Vagina (tissue), 2 donors: ENCODE data around the gene NDUFV1. TPM values are rescaled to one million over a fixed set of nuclear protein-coding genes. Genes with fewer than 3 reads are reported as not detected.

Source experiments
- DNase-seq, 2 donors: peaks; one replicate each; pipeline ENCODE4 v3.0.0-alpha.2; 2017; ENCODE audit errors: extremely low spot score in 2 of 2
- H3K27ac ChIP-seq: fragments of 200-600 bp; sonication (generic); one replicate; pipeline ENCODE4 v1.5.1; 2019
- H3K27me3 ChIP-seq: fragments of 200-600 bp; sonication (generic); one replicate; pipeline ENCODE4 v1.5.1; 2019
- H3K36me3 ChIP-seq, 2 donors: fragments of 200-600 bp; sonication (generic); one replicate each; pipeline ENCODE4 v1.5.1; 2017 to 2019
- H3K4me1 ChIP-seq: fragments of 200-600 bp; sonication (generic); one replicate; pipeline ENCODE4 v1.5.1; 2019
- H3K4me3 ChIP-seq, 2 donors: fragments of 200-600 bp; sonication (generic); 1 replicate in 1 of 2; 2 replicates in 1 of 2; pipeline ENCODE4 v1.5.1; 2016 to 2019
- H3K9me3 ChIP-seq: fragments of 200-600 bp; sonication (generic); one replicate; pipeline ENCODE4 v1.5.1; 2019
- POLR2A ChIP-seq, 2 donors: fragments of 450-650 bp; IDR thresholded peaks; one replicate each; pipeline ENCODE4 v1.6.1; 2017; ENCODE audit warnings: antibody characterized with exemption in 2 of 2, mild to moderate bottlenecking in 2 of 2, moderate library complexity in 2 of 2
- POLR2AphosphoS5 ChIP-seq, 2 donors: sonication (generic); formaldehyde crosslinking; IDR thresholded peaks; one replicate each; pipeline ENCODE4 v1.9.0; 2017; ENCODE audit warnings: antibody characterized with exemption in 2 of 2, mild to moderate bottlenecking in 2 of 2, low read depth in 1 of 2; ENCODE audit not compliant: insufficient read depth in 1 of 2
- intact Hi-C: fragments of 100-400 bp; cut with DNase I; formaldehyde crosslinking; loops from one replicate; pipeline ENCODE4 v1.15.1; 2023
- total RNA-seq: library from RNA; depleted of rRNA; stranded (reverse); fragments of >200 nt; gene quantifications from one replicate; pipeline ENCODE4 v1.2.3, GENCODE V29; 2016
- TF ChIP-seq, protein P1 (sequence below), 3 experiments: fragments of 450-650 bp in 2 of 3; fragments of 200-600 bp in 1 of 3; sonication (generic) in 1 of 3; IDR thresholded peaks; one replicate each; pipeline ENCODE4 v1.5.1; 2017 to 2019; ENCODE audit warnings: antibody characterized with exemption in 3 of 3, mild to moderate bottlenecking in 2 of 3, moderate library complexity in 2 of 3

The NDUFV1 gene
- total RNA-seq, 1 donor from 2014 or later = 254 TPM

DNA sequence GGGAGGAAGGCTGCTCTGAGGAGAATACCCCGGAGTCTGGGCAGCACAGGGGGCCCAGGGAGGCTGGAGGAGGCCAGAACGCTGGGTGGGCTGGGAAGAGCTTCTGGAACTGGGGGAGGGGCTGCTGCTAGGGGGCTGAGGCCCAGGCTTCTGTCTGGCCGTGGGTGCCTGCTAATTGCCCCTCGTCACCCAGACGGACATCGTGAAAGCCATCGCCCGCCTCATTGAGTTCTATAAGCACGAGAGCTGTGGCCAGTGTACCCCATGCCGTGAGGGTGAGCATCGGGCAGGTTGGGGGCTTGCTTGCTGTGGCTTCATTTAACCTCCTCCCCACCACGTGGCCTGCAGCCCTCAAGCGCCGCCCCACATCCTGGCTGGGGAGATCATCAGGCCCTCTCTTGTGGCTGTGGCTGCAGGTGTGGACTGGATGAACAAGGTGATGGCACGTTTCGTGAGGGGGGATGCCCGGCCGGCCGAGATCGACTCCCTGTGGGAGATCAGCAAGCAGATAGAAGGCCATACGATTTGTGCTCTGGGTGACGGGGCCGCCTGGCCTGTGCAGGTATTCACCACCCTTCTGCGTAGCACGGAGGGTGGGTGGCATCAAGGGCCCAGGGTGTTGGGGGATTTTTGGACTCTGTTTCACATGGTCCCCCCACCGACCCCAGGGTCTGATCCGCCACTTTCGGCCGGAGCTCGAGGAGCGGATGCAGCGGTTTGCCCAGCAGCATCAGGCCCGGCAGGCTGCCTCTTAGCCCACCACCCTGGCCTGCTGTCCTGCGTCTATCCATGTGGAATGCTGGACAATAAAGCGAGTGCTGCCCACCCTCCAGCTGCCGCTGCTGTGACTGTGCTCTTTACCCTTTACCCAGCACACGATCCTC lies 5.2 kb downstream of the NDUFV1 start:
- TF ChIP-seq, protein P1, sequence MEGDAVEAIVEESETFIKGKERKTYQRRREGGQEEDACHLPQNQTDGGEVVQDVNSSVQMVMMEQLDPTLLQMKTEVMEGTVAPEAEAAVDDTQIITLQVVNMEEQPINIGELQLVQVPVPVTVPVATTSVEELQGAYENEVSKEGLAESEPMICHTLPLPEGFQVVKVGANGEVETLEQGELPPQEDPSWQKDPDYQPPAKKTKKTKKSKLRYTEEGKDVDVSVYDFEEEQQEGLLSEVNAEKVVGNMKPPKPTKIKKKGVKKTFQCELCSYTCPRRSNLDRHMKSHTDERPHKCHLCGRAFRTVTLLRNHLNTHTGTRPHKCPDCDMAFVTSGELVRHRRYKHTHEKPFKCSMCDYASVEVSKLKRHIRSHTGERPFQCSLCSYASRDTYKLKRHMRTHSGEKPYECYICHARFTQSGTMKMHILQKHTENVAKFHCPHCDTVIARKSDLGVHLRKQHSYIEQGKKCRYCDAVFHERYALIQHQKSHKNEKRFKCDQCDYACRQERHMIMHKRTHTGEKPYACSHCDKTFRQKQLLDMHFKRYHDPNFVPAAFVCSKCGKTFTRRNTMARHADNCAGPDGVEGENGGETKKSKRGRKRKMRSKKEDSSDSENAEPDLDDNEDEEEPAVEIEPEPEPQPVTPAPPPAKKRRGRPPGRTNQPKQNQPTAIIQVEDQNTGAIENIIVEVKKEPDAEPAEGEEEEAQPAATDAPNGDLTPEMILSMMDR (IDR thresholded peaks at IDR 0.05) = no peak
- no peak for TF ChIP-seq POLR2AphosphoS5 (IDR thresholded peaks at IDR 0.05; ENCODE audit: insufficient read depth in 1 of 2, low read depth in 1 of 2)
- no peak for TF ChIP-seq POLR2A (IDR thresholded peaks at IDR 0.05)
- DNase-seq = no peak
- no peaks in the 10 kb centered on the region for H3K27me3 ChIP-seq
- intact Hi-C loops = loop anchor here (10.0 kb wide), 1 partner anchor 207 kb away; the partner anchor contains the start of genes PPP1CA and TBC1D10C
- no peaks in the 10 kb centered on the region for H3K9me3 ChIP-seq
- peaks cover 30% of the 10 kb centered on the region for H3K4me1 ChIP-seq
- H3K36me3 ChIP-seq = peaks cover 0 to 37% of the 10 kb centered on the region in 2 donors
- H3K27ac ChIP-seq = no peak overlapping the region
- no peak overlapping the region for H3K4me3 ChIP-seq

DNA sequence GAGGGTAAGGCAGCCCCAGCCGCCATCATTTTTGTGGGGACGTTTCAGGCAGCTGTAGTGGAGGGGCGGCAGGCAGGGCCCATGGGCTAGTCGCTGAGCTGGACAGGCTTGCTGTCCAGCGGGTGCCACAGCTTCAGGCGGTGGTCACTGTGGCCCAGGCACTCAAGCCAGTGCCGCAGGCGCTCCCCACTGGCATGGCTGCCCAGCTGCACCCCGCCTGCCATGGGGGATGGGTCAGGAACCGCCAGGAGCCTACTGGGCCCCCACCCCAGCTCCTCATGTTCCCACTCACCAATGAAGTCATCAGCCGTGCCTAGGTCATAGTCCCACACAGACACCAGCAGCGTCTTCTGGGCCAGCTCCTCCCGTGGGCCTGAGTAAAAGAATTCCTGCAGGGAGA lies 6.0 kb downstream of the NDUFV1 start:
- Histone ChIP-seq H3K36me3 (peaks cover 0 to 37% of the 10 kb centered on the region in 2 donors), H3K9me3 (no peaks in the 10 kb centered on the region)
- intact Hi-C loops = loop anchor here (10.0 kb wide), 1 partner anchor 208 kb away; the partner anchor contains the start of genes PPP1CA and TBC1D10C

DNA sequence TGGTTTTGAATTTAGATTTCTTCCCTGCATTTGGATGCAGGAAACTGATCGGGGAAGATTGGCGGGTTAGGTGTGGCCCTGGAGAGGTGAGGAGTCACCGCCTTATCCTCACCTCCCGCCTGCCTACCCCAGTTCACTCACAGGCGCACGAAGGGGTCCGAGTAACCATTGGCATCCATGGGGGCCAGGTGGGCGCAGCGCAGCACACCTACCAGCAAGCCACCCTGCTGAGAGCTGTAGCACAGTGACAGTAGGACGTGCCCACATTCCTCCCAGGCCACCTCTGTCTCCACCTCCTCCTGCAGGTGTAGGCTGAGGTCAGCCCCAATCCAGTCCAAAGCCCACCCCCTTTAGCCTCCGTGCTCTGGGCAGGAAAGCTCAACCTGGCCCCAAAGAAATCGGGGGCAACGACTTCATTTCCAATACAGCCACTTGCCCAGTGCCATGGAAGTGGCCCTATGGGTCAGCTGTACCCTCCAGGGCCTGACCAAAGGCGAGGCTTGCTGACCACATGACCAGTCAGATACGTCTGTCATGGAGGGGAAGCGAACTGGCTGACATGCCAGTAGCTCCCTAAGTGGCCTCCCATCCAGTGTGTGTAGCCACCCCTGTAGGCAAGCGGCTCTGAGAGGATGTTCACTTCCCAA lies 6.7 kb downstream of the NDUFV1 start:
- peak overlapping the region; percentile 28 to 48 for H3K4me3 ChIP-seq

More for the DNA sequence above, 6.0 kb downstream of the NDUFV1 start:
- no peak for DNase-seq
- TF ChIP-seq POLR2AphosphoS5 (IDR thresholded peaks at IDR 0.05; ENCODE audit: insufficient read depth in 1 of 2, low read depth in 1 of 2) (no peak), POLR2A (IDR thresholded peaks at IDR 0.05) (no peak)
- TF ChIP-seq, protein P1 (IDR thresholded peaks at IDR 0.05) = no peak
- Histone ChIP-seq H3K27ac (no peak overlapping the region), H3K27me3 (no peaks in the 10 kb centered on the region), H3K4me3 (no peak overlapping the region), H3K4me1 (peaks cover 23% of the 10 kb centered on the region)

GRCh38 chr11:67613960-67614715 lies 7.4 kb downstream of the NDUFV1 start:
- Histone ChIP-seq H3K9me3 (no peaks in the 10 kb centered on the region), H3K36me3 (peaks cover 0 to 34% of the 10 kb centered on the region in 2 donors), H3K4me3 (peak overlapping the region; percentile 28 to 48), H3K27me3 (no peaks in the 10 kb centered on the region), H3K27ac (peak overlapping the region; percentile 58), H3K4me1 (peaks cover 15% of the 10 kb centered on the region)
- TF ChIP-seq POLR2AphosphoS5 (IDR thresholded peaks at IDR 0.05; ENCODE audit: insufficient read depth in 1 of 2, low read depth in 1 of 2) (peak in 1 of 2 donors; percentile 54), POLR2A (IDR thresholded peaks at IDR 0.05) (no peak)
- TF ChIP-seq, protein P1 (IDR thresholded peaks at IDR 0.05) = peak; percentile 34 to 56 (median 52)
- peak in 1 of 2 donors; percentile 94 for DNase-seq
- intact Hi-C loops = loop anchor here (10.0 kb wide), 1 partner anchor 209 kb away; the partner anchor contains the start of genes PPP1CA and TBC1D10C

More for the DNA sequence above, 6.7 kb downstream of the NDUFV1 start:
- Histone ChIP-seq H3K27me3 (no peaks in the 10 kb centered on the region), H3K36me3 (peaks cover 0 to 37% of the 10 kb centered on the region in 2 donors), H3K9me3 (no peaks in the 10 kb centered on the region), H3K4me1 (peaks cover 16% of the 10 kb centered on the region), H3K27ac (no peak overlapping the region)
- DNase-seq = no peak
- intact Hi-C loops = loop anchor here (10.0 kb wide), 1 partner anchor 209 kb away; the partner anchor contains the start of genes PPP1CA and TBC1D10C
- TF ChIP-seq, protein P1 (IDR thresholded peaks at IDR 0.05) = no peak
- TF ChIP-seq POLR2A (IDR thresholded peaks at IDR 0.05) (no peak), POLR2AphosphoS5 (IDR thresholded peaks at IDR 0.05; ENCODE audit: insufficient read depth in 1 of 2, low read depth in 1 of 2) (no peak)
